Colon (tissue), 2 donors: ENCODE results near the gene ELAC1.
"Not testable (repeated sequence)": the region's sequence is repeated elsewhere in the genome, so short reads cannot be mapped to it uniquely, and the experiment has no call there.

Experiments
- FAIRE-seq: peaks from 2 replicates; lab custom pipeline; 2012; peaks lifted over from hg19 to GRCh38; lab: Jason Lieb, UNC
- donor health status: control.
- donor health status: control.

ELAC1 gene, protein sequence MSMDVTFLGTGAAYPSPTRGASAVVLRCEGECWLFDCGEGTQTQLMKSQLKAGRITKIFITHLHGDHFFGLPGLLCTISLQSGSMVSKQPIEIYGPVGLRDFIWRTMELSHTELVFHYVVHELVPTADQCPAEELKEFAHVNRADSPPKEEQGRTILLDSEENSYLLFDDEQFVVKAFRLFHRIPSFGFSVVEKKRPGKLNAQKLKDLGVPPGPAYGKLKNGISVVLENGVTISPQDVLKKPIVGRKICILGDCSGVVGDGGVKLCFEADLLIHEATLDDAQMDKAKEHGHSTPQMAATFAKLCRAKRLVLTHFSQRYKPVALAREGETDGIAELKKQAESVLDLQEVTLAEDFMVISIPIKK

DNA sequence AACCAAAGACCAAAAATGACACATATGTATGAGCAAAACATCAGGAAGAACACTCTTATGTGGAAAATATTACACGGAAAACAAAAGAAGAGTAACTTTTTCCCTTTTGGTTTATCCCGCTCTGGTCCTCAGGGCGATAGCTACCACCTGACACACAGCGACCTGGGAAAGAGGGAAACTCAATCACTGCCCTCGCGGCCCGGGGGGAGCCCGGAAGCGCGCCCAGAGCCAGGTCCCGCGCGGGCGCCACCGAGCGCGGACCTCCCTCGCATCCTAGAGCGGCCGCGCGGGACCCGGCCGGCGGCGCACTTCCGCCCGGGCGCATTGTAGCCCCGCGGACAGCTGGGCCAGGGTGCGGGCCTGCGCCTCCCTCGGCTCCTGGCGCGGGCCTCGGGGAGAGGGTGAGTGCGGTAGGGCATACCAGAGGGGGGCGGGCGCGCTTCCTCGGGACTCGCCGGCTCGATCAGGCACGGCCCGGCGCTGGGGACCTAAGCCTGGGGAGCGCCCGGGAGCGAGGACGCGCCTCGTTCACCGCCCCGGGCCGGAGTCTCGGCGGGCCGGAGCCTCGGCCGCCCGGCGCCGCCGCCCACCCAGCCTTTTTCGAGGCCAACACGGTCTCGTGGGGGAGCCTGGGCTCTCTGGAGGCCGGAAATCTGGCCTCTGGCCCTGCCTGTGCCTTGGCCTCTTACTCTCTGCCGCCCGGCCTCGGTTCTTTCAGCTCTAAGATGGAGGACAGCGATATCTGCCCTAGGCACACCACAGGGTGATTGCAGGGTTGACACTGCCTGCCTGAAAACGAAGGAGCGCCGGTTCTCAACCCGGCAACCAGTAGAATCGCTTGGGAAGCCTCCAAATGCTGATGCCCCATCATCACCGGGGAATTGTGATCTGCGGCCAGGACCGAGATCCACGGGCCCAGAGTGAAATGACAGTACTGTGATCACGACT lies at the start of gene ELAC1:
ELAC1 (plus strand) TSS at position 327 of the 948 bp plus-strand sequence. CDS start 6,365 bp downstream, outside the sequence.
- FAIRE-seq = no peak

DNA sequence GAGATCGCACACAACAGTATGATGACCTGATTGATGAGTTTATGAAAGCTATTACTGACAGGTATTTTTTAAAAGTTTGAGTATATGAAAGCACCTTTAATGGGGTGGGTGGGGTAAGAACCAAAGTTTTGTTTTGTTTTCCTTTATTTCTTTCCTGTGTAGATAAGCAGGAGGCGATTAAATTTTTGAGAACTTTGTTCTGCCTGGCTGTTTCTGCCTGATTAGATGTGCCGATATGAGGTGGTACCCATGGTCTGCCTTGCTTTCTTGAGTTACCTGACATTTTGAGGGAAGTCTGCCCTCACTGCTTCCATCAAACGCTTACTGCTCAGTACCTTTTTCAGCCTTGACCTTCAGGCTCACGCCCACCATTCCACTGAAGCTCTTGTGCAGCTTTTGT lies 49.7 kb upstream of the ELAC1 start:
- no peak for FAIRE-seq

DNA sequence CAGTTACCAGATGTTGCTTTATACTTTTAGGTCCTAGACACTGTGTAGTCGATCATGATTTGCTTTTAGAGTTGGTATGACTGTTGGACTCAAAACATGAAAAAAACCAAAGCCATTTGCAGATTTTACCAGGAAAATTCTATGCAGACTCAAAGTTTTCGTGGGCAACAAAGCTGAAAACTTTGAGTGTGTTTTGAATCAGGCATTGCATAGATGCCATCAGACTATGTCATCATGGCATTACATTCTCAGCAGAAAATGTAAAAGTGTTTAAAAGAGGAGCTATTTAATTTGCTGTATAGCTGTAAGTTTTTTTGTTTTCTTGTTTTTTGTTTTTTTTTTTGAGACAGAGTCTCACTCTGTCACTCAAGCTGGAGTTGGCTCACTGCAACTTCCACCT lies 43.5 kb upstream of the ELAC1 start:
- FAIRE-seq = no peak

DNA sequence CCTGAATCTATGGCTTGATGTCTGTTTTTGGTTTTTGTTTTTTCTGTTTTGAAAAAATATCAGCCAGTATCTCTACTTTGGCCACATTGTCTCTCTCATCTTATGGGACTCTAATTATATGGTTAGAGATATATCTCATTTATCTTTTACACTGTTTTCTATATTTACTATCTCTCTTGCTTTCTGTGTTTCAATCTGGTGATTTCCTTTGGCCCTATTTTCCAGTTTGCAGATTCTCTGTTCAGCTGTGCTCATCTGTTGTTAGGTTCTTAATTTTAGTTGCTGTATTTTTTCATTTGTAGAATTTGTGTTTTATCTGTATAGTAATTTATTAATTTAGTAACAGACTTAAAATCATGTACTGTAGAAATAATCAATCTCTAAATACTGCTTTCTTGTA lies 41.3 kb upstream of the ELAC1 start:
- FAIRE-seq = no peak

DNA sequence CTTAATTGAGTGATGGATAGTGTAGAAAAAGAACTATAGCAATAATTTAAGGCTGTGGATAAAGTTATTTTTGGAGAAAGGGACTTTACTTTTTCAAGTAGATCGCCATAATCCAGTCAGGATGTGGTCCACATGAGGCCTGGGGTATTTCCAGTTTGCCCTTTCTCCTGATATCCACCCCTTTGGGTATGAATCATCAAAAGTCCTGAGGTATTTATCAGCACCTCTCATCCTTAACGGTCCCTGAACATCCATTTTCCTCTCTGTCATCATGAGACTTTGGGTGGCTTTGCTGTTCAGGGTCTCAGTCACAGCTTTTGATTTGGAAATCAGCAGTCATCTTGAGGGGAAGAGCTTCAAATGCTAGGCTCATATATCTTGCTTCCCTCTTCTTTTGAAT lies 39.3 kb upstream of the ELAC1 start:
- FAIRE-seq = no peak

DNA sequence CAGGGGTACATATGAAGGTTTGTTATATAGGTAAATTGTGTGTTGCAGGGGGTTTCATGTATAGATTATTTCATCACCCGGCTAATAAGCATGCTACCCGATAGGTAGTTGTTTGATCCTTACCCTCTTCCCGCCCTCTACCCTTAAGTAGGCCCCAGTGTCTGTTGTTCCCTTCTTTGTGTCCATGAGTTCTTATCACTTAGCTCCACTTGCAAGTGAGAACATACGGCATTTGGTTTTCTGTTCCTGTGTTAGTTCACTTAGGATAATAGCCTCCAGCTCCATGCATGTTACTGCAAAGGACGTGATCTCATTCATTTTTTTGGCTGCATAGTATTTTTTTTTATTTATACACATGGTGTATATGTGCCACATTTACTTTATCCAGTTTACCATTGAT lies 34.2 kb upstream of the ELAC1 start:
- no peak for FAIRE-seq

DNA sequence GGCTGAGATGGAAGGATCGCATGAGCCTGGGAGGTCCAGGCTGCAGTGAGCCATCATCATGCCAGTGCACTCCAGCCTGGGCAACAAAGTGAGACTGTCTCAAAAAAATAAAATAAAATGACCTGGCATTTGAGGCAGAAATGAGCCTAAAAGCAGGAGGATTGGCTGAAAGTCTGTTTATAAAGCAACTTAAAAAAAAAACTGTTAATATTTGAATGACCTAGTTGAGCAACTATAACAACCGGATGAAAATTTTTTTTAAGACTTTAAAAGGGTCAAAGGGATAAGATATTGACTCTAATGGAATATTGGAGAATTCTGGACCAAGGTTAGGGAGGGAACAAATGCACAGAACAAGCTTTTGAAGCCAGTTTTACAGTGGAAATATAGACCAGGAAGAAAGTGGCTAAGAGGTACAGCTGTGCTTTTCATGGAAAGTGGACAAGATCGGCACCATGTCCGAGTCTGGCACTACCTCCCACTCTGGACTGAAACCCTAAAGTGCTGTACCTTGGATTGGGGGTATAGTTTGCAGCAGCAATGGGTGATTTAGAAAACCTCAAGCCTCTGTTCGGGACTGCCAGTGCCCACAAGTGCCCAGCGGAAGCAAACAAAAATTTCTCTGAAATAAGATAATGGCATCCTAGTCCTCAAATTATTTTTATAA lies 33.2 kb upstream of the ELAC1 start:
- FAIRE-seq = no peak

DNA sequence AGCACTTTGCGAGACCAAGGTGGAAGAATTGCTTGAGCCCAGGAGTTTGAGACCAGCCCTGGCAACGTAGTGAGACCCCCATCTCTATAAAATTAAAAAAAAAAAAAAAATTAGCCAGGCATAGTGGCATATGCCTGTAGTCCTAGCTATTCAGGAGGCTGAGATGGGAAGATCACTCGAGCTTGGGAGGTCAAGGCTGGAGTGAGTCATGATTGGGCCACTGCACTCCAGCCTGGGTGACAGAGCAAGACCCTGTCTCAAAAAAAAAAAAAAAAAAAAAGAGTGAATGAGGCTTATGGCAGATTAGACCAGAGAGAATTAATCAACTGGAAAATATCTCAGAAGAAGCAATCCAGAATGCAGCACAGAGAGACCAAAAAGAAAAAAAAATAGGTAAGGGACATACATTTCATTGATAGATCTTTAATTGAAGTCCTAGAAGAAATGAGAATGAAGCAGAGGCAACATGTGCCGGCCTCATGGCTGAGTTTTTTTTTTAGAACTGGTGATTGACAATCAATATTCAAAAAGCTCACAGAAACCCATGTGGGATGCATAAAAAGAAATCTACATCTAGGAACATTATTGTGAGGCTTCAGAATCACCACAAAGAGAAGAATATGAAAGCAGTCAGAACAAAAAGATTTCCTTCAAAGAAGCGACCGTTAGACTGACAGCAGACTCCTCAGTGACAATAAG lies 32.2 kb upstream of the ELAC1 start:
- no peak for FAIRE-seq

DNA sequence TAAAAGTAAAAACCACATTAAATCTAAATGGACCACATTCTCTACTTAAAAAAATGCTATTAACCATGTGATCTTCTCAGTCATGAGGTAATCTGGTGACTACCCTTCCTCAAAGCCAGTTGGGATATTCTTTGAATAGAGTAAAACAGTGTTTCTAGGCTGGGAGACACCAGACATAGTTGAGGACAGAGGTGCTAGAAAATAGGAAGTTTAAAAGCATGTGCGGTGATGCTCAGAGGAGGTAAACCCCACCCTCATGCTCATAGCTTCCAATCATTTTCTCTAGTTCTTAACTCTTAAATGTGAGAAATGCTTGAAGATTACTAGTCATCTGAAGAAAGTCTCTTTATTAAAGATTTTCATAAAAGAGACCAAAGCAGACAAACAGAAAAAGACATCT lies 30.7 kb upstream of the ELAC1 start:
- no peak for FAIRE-seq

DNA sequence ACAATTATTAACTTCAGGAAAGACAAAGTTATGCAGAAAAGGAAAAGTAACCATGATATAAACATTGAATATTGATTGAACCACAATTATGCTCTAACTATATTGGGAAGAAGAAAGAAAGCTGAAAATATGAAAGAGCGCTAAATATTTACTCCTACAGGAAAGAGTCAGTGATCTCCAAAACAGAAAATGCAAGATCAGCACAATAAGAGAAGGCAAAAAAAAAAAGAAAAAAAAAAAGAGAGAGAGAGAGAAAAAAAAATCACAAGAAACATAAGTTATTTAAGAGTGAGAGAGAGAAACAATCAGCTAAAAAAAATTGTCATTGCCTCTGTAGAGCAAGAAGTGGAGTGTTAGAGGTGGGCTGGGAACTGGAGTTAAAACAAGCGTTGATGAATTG lies 28.9 kb upstream of the ELAC1 start:
- no peak for FAIRE-seq

DNA sequence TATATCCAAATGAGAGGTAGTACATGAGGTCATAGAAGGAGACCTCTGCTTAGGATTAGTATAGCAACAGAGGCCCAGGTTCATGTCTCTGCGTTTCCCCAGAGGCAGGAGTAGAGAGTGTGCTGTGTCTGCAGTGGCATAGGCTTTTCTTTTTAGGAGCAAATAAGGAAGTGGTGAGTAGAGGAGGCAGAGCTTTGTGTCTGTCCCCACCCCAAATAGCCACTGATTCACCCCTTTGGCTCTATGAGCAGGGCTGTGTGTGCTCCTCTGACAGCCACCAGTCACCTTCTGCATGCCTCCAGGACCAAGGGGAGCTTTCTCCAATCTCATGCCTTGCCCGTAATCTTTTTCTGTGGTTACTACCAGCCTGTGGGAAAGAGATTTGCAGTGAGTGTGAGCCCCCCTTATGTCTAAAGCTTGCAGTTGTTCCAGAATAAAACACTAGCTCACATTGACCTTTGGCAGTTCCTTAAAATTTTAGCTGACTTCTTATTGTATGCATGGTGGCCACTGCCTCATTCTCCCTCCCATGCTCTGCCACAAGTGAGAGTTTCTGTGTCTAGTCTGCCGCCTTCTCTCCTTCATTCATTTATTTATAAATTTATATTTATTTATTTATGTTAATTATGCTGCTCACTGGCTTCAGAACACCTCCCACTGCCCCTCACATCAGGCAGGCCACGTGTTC lies 23.5 kb upstream of the ELAC1 start:
- no peak for FAIRE-seq

DNA sequence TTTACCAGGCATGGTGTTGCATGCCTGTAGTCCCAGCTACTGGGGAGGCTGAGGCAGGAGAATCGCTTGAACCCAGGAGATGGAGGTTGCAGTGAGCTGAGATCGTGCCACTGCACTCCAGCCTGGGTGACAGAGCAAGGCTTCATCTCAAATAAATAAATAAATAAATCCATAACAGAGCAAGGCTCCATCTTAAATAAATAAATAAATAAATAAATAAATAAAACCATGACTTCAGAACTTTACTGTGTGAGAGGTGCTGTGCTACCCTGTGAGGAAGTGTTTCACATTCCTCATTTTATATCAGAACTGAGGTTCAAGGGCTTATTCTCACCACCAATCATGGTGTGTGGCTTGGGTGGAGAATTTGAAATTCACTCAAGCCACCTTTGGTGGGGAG lies 21.9 kb upstream of the ELAC1 start:
- not testable (repeated sequence) for FAIRE-seq

DNA sequence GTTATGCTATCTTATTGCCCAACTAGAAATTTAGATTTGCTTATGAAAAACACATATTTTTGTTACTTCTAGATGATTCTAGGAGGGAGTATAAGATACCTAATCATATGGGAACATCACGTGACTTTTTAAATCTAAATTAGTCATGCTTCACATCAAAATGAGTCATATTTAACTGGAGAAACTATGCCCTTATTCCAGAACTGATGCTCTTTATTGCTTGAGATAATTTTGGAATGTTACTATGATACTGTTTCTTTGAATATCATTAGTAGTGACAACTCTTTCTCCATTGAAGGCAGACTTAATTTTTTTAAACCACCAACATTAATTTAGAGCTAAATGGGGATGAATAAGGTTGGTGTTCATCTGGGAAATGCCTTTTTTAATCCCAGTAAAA lies 19.9 kb upstream of the ELAC1 start:
- no peak for FAIRE-seq

DNA sequence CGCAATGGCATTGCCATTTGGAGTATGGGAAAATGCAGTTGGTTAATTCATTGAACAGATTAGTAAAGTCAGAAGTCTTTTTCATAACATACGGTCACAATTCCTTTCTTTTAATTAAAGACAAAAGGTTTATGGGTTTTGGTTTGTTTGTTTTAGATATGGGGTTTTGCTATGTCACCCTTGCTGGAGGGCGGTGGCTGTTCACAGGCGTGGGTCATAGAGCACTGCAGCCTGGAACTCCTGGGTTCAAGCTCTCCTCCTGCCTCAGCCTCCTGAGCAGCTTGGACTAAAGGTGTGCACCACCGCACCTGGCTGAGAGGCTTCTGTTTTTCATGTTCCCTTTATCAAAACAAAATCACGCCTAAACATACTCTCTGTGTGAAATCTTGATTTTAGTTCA lies 18.7 kb upstream of the ELAC1 start:
- no peak for FAIRE-seq

DNA sequence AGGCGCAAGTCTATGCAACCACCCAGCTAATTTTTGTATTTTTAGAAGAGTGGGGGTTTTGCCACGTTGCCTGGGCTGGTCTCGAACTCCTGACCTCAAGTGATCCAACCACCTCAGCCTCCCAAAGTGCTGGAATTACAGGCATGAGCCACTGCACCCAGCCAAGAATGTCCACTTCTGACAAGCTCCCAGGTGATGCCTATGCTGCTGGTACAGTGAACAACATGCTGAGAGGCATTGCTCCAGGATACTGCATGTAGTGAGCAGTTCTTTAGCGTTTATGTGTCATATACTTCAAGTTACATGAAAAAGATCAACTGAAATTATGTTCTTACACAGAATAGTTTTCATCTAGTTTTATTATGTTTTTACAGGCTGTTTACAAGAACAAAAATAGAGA lies 17.2 kb upstream of the ELAC1 start:
- no peak for FAIRE-seq

DNA sequence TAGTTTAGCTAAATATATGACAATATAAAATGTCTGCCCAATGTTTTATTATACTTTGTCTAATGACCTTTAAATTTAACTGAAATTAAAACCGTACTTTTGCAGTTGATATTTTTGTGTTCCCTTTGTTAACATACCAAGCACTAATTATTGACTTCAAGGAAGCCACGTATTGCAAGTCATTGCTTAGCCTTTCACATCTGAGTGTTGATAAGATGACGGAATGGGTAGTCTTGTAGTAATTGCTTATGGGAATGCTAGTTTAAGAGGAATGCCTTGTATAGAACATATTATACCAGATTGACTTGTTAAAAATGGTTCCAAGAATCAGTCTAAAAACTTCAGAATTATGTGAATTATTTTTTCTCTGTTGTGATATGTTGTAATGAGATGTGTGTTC lies 14.0 kb upstream of the ELAC1 start:
- FAIRE-seq = no peak

DNA sequence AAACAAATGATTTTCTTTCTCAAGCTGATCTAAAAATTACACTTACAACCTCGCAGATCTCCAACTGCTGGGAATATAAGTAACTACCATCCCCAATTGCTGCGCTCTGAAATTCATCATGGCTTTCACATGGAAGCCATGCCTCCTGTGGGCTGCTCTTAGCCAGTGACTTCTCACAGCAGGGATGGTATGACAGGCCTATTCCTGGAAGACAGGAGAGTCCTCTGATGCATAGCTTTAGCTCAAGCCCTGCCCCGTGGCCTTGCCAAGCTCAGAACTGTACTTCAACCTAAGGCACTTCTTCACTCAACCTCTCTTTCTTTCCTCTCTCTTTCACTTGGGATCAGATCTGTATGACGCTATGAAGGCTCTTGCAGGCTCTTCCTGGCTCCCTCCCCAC lies 12.6 kb upstream of the ELAC1 start:
- FAIRE-seq = no peak

DNA sequence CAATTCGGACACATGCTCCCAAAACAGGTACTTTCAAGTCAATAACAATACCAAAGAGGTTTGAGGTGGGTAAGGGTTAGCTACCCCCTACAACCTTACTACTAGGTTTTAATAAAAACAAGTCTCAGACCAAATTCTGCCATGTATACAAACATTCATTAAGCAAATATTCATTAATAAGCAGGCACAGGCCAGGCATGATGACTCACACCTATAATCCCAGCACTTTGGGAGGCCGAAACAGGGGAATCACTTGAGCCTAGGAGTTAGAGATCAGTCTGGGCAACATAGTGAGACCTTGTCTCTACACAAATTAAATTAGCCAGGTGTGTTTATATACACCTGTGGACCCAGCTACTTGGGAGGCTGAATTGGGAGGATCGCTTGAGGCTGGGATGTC lies 11.7 kb upstream of the ELAC1 start:
- no peak for FAIRE-seq

DNA sequence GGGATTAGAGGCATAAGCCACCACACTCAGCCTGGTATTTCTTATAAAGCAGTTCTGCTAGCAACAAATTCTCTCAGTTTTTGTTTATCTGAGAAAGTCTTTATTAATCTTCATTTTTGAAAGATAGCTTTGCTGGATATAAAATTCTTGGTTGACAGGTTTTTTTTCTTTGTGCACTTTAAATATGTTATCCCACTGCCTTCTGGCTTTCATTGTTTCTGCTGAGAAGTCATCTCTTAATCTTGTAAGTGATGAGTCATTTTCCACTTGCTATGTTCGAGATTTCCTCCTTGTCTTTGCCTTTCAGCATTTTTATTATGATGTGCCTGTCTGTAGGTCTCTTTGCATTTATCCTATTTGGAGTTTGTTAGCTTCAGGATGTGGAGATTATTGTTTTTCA lies 5.9 kb upstream of the ELAC1 start:
- FAIRE-seq = no peak

DNA sequence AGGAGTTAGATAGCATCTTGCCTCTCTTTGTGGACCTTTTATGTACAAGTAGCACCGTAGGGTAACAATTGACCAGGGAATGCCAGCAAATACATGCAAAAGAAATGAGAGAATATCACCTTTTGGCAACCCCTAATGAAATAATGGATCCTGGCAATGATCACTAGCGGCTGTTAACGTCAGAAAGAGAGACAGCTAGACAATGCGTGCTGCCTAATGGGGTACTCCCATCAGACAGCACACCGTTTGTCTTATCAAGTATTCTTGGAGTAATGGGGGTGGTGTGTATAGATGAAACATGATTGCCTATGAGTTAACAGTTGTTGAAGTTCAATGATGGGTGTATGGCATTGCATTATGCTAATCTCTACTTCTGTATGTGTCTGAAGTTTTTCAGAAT lies 1.6 kb downstream of the ELAC1 start:
- FAIRE-seq = no peak

DNA sequence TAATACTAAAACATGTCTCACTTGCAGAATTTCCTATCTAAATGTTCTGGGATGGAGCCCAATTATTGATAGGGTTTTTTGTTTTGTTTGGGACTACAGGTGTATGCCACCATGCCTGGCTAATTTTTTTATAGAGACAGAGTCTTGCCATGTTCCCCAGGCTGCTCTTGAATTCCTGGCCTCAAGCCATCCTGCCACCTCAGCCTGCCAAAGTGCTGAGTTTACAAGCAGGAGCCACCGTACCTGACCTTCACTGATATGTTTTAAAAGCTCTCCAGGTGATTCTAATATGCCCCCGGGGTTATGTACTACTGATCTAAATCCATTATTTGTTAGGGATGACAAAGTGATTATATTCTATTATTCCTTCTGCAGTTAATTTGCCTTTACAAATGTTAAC lies 2.2 kb downstream of the ELAC1 start:
- no peak for FAIRE-seq

DNA sequence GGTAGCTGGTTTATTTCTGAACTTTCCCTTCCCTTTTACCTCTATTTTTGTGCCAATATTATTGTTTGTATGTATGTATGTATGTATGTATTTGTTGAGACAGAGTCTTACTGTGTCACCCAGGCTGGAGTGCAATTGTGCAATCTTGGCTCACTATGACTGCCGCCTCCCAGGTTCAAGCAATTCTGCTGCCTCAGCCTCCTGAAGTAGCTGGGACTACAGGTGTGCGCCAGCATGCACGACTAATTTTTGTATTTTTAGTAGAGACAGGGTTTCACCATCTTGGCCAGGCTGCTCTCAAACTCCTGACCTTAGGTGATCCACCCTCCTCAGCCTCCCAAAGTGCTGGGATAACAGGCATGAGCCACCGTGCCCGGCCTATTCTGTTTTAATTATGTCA lies 4.6 kb downstream of the ELAC1 start:
- FAIRE-seq = not testable (repeated sequence)
